Right renal pelvis (tissue), 4 donors: ENCODE data around the gene IDH3G. TPM values are rescaled to one million over a fixed set of nuclear protein-coding genes. Genes with fewer than 3 reads are reported as not detected.

Experiments
- DNase-seq, 4 donors: peaks; one replicate each; pipeline ENCODE4 v3.0.0-alpha.2; 2013; ENCODE audit warnings: low read depth in 4 of 4, low spot score in 3 of 4, missing footprints in 1 of 4
- polyA plus RNA-seq, 4 donors: library from polyadenylated mRNA; unstranded; fragments of 120-200 nt; gene quantifications; one replicate each; pipeline ENCODE4 v1.2.1, GENCODE V29; 2013; ENCODE audit not compliant: insufficient read length in 4 of 4

Gene IDH3G
- polyA plus RNA-seq, 4 donors: 62.2 to 90.3 (median 72.7) TPM

DNA sequence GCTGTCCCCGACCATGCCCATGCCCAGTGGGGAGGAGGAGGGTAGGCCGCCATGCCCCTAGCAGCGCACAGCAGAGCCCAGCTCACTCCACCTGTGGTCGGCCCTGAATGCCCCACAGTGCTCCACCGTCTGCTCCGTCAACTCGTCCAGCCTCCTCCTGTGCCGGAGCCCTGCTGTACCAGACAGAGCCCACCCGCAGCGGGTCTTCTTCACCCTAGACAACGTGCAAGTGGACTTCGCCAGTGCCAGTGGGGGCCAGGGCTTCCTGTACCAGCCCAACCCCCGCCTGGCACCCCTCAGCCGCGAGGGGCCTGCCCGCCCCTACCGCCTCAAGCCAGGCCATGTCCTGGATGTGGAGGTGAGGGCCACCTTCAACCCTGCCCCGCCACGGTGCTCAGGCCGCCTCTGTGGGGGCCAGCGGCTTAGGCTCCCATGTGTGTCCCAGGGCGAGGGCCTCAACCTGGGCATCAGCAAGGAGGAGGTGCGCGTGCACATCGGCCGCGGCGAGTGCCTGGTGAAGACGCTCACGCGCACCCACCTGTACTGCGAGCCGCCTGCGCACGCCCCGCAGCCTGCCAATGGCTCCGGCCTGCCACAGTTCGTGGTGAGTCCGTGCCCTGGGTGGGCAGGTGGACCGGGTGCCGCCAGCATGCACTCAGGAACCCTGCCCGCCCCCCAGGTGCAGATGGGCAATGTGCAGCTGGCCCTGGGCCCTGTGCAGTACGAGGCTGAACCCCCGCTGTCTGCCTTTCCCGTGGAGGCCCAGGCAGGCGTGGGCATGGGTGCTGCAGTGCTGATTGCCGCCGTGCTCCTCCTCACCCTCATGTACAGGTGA, 20.2 kb downstream of the IDH3G start:
- DNase-seq: no peak

DNA sequence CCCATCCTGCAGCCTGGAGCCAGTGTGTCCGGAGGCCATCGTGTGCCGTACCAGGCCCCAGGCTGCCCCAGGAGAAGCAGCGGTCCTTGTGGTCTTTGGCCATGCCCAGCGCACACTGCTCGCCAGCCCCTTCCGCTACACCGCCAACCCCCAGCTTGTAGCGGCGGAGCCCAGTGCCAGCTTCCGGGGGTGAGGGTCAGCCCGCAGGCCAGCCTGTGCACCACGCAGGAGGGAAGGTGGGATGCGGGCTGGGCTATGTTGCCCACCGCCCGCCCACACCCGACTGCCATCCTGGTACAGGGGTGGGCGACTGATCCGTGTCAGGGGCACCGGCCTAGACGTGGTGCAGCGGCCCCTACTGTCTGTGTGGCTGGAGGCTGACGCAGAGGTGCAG, 21.0 kb downstream of the IDH3G start:
- no peak for DNase-seq

GRCh38 chrX:153772316-153773217, 21.6 kb downstream of the IDH3G start:
- DNase-seq: no peak

GRCh38 chrX:153771415-153772315, 22.5 kb downstream of the IDH3G start:
- no peak for DNase-seq

DNA sequence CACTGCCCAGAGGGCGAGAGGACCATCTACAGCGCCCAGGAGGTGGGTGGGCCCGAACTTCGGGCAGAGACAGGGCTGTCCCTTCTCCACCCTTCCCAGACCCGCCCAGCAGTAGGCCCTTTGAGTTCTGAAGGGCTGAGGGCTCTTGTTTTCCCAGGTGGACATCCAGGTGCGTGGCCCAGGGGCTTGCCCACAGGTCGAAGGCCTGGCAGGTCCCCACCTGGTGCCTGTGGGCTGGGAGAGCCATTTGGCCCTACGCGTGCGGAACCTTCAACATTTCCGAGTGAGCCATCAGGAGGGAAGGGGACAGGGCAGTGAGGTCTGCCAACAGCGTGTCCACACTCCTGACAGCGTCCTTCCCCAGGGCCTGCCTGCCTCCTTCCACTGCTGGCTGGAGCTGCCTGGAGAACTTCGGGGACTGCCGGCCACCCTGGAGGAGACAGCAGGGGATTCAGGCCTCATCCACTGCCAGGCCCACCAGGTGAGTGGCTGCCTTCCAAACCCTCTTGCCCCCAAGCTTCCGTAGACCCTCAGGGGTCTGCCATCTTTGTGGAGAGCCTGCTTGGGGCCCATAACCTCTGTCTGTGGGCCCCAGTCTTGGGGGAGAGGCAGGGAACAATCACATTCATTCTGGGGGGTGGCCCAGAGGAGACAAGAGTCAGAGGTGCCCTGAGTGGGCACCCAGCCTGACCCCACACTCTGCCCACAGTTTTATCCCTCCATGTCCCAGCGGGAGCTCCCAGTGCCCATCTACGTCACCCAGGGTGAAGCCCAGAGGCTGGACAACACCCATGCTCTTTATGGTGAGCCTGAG, 23.4 kb downstream of the IDH3G start:
- DNase-seq: no peak

DNA sequence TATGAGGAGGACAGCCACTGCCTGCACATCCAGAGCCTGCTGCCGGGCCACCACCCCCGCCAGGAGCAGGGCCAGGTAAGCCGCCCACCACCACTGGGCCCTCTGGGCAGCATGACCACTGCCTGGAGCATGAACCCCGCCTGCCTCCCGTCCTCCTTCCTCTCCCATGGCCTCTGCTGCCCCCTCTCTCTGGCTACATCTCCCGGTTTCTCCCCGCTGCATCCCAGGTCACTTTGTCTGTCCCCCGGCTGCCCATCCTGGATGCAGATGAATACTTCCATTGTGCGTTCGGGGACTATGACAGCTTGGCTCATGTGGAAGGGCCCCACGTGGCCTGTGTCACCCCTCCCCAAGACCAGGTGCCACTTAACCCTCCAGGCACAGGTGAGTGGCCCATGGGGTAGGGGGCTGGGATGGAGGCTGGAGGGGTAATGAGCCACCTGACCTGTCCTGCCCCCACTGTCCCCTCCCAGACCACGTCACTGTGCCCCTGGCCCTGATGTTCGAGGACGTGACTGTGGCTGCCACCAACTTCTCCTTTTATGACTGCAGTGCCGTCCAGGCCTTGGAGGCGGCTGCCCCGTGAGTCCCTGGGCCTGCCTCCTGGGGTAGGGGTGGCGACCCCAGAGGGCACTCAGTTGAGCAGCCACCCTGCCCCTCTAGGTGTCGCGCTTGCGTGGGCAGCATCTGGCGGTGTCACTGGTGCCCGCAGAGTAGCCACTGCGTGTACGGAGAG, 24.1 kb downstream of the IDH3G start:
- DNase-seq: no peak

DNA sequence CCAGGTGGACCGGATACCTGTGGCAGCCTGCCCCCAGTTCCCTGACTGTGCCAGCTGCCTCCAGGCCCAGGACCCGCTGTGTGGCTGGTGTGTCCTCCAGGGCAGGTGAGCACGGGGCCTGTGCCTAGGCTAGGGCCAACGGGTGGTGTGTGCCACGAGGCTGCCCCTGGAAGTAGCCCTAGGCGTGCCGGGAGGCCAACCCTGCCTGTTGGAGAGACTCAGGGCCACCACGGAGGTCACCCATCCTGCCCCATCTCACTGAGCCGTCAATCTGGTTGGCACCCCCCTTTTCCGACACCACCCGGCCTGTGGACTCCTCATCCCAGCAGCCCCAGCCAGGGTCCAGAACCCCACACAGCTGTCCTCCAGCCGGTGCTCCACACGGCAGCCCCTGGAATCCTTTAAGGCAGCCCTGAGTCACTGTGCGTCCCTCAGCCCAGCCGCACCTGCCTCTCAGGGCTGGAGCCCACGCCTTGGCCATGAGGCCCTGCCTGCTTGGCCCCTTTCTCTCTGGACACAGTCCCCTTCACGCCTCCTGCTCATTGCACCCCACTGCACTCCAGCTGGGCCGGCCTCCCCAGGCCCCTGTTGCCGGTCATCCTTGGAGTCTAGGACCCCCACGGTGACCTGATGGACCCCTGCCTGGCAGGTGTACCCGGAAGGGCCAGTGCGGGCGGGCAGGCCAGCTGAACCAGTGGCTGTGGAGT, 24.9 kb downstream of the IDH3G start:
- DNase-seq: no peak

- DNase-seq: no peak
Measured at GRCh38 chrX:153768311-153769157, 25.6 kb downstream of the IDH3G start.

- DNase-seq: no peak
Measured at GRCh38 chrX:153767674-153768055, 26.5 kb downstream of the IDH3G start.

DNA sequence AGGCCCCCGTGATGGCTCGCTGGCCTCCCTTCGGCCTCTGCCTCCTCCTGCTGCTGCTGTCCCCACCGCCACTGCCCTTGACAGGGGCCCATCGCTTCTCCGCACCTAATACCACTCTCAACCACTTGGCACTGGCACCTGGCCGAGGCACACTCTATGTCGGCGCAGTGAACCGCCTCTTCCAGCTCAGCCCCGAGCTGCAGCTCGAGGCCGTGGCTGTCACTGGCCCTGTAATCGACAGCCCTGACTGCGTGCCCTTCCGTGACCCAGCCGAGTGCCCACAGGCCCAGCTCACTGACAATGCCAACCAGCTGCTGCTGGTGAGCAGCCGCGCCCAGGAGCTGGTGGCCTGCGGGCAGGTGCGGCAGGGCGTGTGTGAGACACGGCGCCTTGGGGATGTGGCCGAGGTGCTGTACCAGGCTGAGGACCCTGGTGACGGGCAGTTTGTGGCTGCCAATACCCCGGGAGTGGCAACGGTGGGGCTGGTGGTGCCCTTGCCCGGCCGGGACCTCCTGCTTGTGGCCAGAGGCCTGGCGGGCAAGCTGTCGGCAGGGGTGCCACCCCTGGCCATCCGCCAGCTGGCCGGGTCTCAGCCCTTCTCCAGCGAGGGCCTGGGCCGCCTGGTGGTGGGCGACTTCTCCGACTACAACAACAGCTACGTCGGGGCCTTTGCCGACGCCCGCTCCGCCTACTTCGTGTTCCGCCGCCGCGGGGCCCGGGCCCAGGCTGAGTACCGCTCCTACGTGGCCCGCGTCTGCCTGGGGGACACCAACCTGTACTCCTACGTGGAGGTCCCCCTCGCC, 27.1 kb downstream of the IDH3G start:
- no peak for DNase-seq

DNA sequence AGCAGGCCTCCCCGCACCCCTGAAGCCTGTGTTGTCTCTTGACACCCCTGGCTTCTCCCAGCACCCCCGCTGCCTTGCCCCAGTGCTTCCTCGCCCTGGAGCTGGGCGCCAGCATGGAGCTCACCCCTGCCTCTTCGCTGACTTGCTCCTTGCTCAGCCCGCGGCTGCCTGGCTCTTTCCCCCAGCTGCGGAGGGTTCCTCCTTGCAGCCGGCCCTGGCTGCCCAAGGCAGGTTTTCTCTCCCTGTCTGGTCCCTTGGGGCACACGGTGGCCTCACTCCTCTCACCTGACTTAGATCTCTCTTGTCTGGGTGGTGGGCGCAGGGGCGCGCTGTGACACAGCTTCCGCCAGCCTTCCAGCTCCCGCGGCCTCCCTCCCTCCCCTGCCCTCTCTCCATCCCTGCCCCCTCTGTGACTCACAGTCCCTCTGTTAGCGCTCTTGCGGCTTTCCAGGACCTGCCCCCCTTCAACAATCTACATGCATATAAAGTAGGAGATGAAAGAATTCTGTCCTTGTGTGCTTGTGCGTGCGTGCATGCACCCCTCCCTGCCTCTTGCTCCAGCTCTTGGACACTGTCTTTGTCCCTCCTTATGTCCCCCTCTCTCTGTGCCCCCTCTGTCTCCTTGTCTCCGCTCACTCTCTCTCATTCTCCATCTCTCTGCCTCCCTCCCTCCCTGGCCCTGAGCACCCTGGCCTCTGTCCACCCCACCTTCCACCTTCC, 27.9 kb downstream of the IDH3G start:
- no peak for DNase-seq

GRCh38 chrX:153765138-153766079, 28.8 kb downstream of the IDH3G start:
- no peak for DNase-seq

GRCh38 chrX:153764786-153765137, 29.4 kb downstream of the IDH3G start:
- no peak for DNase-seq

DNA sequence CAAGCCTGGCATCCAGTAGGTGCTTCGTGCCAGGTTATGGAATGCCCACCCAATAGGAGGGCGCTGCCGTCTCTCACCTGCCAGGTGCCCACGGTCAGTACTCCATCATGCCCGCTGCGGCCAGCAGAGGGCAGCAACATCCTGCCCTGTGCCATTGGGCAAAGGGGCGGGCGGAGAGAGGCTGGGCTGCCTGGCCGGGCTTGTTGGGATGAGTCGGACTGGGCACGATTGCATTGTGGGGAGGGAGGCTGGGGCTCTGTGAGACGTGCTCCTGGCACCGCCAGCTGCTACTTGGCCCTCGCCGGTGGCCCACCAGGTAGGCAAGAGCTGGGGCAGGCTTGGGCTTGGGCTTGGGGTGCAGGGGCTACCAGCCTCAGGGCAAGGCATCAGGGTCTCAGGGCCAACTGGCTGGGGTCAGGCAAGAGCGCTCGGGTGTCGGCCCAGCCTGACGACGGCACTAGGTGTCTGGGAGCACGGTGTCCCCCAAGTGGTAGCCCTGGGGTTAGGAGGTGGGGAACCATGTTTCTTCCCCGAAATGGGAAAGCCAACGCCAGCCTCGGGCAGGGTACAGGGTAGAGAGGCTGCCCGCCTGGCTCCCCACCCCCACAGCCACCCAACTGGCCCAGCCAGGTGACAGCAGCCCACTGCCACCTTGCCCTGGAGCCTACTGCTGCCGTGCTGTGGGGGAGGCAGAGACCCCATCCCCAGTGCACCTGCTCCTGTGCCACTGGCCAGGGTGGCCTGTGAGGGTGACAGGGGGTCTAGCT, 30.0 kb downstream of the IDH3G start, which contains the start of gene PLXNB3:
PLXNB3 (plus strand) TSS at position 261 of the 767 bp plus-strand sequence. CDS start 1,287 bp downstream, outside the sequence.
- no peak for DNase-seq
